GM21576 (cell line): ENCODE data around the gene TPO.
"Not testable (repeated sequence)": the region's sequence is repeated elsewhere in the genome, so short reads cannot be mapped to it uniquely, and the experiment has no call there.

Source experiments
- ATAC-seq: cut with Tn5 transposase; IDR thresholded peaks from one replicate; pipeline ENCODE4 v1.9.1; 2021; ENCODE audit warnings: mild to moderate bottlenecking, moderate library complexity; ENCODE audit not compliant: unreplicated experiment

TPO gene

DNA sequence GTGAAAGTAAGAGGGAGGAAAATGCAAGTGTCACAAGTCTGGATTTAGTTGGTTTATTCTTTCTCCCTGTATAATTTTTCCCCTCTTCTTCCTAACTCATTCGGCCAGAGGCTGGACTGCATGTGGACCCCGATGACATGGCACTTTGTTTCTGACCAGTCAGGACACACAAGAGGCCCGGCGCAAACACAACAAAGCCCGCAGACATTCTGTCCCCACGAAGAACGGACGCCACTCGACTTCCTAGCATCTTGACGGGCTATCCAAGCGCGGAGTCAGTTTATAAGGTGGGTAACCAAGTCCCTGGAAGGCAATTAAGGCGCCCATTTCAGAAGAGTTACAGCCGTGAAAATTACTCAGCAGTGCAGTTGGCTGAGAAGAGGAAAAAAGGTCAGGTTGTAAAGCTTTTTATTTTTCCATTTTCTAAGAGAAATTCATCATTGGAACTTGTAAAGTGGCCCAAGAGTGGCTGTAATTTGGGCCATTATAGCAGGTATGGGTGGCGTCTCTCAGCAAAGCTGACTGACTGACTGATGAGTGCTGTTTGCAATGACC is at the start of gene TPO:
TSS of gene TPO (plus strand) at position 308 of the 555 bp plus-strand sequence. CDS start 946 bp downstream, outside the sequence.
- no peak for ATAC-seq

DNA sequence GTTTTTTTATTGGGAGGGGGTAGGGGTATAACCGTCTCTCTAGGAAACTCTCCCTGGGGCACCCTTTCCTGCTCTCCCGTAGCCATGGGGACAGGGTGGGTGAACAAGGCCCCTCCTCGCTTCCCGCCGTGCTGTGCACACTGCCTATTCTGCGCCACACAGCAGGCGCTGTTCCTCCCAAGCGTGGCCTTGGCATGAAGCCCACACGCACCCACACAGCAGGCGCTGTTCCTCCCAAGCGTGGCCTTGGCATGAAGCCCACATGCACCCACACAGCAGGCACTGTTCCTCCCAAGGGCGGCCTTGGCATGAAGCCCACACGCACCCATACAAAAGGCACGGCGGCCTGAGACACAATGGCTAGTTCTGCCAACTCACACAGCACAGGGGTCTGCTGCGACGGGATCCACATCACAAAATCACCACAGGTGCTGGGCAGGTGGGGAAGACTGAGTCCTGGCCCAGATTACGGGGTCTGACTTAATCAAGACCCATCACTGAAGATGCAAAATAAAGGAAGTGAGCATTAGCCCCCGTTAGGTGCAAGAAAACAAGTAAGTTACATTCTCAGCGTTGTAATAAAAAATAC is 46.6 kb upstream of the TPO start:
- no peak for ATAC-seq

DNA sequence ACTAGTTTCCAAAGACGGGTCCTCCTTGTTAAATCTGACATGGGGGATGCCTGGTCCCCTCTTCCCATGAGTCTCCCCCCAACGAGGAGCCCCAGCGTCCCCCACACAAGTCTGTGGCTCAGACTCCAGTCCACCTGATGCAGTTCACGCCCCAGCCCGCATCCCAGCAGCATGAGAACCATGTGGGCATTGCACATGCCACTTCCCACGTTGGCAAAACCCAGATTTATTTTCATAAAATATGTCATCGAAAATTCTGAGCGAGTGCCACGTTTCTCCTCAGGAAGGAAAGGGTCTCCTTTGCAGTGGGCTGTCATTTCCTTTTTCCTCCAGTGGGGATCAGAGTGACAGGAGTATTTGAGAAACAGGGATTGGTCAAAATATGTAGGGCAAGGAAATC is 45.7 kb upstream of the TPO start:
- ATAC-seq = no peak

DNA sequence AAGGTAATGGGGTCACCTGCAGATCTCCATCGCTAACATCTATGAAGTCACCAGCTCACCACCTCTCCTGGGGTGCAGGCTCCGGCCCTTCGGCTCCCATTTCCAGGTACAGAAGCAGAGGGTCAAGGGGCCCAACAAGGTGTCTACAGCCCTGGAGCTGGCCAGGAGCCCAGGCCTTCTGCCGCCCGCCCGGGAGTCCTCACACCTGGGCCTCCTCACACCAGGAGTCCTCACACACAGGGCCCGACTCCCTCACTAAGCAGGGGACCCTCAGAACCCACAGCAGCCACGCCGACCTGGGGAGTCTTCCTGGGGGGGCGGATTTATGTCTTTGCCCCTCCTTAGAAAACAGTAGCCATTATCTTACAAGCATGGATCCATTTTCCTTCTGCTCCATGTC is 43.4 kb upstream of the TPO start:
- no peak for ATAC-seq

DNA sequence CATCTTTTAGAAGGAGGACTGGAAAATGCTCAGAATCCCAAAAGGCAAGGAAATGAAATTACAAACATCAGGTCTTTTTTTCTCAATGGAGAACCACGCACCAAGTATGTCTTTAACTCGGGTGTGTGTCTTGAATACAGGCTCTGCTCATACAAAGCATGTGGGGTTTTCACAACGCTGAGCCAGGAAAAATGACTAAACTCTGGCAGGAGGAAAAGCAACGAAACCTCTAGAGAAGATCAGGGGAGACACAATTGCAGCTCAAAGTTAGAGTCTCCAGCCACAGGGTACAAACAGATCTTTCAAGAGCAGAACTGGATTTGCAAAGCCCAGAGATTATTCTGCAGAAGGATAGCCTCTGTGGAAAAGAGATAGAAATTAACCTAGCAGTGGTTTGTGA is 42.8 kb upstream of the TPO start:
- ATAC-seq = no peak

DNA sequence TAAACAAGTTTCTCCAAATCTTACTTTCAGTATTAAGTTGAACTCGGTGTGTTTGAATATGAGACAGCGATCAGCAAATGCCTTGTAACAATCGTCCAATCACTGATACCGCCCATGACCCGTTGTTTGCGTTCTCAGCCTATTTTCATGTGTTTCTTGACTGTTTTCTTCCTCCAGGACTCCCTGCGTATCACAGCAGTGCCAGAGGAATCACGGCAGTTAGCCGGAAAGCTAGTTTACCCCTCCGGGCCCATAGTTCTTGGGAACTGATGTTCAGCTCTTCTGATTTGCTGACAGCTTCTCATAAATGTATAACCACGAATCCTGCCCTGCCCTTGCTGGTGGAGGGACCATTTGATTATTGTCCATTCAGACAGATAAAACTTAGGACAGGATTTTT is 42.2 kb upstream of the TPO start:
- ATAC-seq = no peak

DNA sequence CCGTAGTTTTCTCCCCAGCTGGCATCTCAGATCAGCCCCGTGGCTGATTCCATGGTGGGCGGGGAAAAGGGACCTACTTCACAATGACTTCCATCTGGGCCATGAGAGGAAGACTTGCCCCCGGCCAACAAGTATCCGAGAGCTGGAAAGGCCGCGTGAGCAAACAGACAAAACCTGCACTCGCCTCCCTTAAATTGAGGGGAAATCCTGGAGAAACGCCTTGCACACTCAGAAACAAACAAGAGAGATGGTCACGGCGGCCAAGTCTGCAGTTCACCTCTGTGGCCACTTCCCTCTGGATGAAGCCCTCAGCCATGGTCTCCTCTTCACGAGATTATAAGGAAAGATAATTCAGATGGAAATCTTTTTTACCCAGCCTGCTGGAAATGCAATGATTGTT is 39.4 kb upstream of the TPO start:
- no peak for ATAC-seq

DNA sequence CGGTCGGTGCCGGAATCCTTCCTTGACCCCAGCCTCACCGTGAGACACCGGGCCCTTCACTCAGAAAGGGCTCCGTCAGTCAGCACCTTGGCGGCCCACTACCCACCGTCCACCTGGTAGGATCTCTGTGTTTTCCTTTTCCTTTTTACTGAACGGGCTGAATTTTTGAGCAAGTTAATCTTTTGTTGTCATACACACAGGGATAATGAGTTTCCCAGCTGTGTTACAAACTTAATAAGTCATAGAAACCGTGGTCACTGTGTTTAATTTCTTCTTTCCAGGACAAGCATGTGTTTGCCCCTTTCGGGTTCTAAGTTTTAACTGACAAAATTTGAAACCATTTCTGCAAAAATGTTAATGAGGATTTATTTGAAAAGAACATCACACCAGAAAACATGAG is 39.0 kb upstream of the TPO start:
- ATAC-seq = no peak

DNA sequence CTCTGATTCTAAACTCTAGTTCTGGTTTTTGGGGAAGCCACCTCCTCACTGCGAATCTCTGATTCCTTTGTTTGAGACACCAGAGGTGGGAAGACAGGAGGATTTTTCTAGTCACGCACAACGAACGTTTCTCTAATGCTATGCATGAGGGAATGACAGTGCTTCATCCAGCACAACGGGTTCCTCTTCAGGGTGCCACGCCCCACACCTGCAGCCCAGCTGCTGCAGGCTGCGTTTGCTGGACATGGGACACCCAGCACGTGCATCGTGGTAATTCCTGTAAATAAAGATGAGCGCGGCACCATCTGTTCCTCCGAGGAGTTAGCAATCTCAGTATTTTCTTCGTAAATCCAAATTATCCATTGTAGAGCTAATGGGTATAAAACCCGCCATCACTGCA is 37.5 kb upstream of the TPO start:
- ATAC-seq = no peak

DNA sequence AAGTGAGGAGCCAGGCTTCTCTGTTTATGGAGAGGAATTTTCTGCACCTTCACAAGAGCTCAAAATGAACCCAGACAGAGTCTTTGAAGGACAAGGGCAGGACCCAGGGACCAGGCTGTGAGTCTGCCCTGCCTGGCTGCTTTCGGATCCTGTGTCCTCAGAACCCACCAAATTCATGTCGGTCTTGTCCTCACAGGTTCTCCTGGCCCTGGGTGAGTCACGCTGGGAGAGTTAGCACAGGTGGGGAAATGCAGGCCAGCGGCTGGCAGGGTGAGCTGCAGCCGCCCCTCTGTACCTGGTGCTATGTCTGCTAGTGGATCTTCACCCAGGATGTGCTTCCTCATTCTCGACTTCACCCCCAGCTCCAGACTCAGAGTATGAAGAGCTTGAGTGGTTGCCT is 35.8 kb upstream of the TPO start:
- no peak for ATAC-seq

DNA sequence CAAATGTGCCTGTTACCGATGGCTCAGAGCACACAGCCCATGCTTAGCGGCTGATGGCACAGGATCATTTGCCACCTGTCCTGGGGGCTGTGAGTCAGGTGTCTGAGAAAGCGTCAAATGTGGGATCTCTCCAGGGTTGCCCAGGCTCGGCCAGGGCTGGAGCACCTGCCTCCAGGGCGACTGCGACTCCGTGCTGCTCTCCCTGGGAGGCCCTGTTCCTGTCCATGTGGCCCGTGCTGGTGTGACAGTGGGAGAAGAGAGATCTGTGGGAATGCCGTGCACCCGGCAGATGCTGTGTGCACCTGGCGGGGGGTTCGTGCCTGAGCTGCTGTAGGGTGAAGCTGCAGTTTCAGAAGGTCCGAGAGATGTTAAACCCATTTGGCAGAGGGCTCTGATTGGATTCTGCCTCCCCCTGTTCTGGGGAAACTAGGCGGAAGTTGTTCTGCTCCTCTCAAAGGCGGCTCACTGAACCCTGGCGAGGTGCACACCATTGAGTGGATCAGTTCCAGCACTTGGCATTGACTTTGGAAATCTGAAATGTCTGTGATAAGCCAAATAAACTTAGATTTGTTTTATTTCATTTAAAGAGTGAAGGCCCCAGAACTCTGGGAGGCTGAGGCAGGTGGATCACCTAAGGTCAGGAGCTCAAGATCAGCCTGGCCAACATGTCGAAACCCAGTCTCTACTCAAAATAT is 34.7 kb upstream of the TPO start:
- ATAC-seq = no peak

DNA sequence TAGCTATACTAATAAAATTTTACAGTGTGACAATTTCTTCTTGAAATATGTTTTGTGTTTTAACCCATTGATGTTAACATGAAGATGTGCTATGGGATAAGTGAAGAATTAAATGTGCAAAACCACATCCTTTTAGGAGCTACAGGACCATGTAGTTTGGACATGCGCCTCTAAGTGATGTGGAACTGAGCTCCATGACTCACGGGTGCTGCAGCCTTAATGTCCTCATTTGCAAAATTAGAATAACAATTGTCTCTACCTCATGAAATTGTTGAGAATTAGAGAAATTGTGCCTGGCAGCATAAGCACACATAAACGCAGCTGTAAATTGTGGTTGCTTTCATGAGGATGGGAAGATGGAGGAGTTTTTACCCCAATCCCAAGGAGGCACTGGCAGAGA is 31.6 kb upstream of the TPO start:
- ATAC-seq = no peak

DNA sequence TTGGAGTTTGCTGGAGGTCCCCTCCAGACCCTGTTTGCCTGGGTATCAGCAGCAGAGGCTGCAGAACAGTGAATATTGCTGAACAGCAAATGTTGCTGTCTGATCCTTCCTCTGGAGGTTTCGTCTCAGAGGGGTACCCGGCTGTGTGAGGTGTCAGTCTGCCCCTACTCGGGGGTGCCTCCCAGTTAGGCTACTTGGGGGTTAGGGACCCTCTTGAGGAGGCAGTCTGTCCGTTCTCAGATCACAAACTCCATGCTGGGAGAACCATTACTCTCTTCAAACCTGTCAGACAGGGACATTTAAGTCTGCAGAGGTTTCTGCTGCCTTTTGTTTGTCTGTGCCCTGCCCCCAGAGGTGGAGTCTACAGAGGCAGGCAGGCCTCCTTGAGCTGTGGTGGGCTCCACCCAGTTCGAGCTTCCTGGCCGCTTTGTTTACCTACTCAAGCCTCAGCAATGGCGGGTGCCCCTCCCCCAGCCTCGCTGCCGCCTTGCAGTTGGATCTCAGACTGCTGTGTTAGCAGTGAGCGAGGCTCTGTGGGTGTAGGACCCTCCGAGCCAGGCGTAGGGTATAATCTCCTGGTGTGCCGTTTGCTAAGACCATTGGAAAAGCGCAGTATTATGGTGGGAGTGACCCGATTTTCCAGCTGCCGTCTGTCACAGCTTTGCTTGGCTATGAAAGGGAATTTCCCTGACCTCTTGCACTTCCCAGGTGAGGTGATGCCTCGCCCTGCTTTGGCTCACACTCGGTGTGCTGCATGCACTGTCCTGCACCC is 25.1 kb upstream of the TPO start:
- ATAC-seq = not testable (repeated sequence)

DNA sequence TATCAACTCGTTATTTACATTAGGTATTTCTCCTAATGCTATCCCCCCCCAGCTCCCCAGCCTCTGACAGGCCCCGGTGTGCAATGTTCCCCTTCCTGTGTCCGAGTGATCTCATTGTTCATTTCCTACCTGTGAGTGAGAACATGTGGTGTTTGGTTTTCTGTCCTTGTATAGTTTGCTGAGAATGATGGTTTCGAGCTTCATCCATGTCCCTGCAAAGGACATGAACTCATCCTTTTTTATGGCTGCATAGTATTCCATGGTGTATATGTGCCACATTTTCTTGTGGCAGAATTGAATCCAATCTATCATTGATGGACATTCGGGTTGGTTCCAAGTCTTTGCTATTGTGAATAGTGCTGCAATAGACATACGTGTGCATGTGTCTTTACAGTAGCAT is 23.1 kb upstream of the TPO start:
- not testable (repeated sequence) for ATAC-seq

DNA sequence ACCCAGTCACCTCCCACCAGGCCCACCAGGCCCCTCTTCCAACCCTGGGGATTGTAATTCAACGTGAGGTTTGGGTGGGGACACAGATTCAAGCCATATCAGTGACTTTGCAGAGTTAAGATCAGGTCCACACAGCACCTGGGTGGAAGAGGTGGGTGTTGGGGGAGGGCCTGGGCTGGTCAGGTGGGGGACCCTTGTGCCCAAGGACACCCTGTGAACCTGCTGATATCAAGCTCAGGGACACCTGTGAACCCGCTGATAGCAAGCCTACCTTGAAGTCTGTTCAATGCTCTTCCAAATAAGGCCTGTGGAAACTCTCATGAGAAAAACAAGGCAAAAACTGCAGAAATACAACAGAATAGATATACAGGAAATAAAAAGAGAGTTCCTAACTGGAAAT is 19.9 kb upstream of the TPO start:
- ATAC-seq = no peak

DNA sequence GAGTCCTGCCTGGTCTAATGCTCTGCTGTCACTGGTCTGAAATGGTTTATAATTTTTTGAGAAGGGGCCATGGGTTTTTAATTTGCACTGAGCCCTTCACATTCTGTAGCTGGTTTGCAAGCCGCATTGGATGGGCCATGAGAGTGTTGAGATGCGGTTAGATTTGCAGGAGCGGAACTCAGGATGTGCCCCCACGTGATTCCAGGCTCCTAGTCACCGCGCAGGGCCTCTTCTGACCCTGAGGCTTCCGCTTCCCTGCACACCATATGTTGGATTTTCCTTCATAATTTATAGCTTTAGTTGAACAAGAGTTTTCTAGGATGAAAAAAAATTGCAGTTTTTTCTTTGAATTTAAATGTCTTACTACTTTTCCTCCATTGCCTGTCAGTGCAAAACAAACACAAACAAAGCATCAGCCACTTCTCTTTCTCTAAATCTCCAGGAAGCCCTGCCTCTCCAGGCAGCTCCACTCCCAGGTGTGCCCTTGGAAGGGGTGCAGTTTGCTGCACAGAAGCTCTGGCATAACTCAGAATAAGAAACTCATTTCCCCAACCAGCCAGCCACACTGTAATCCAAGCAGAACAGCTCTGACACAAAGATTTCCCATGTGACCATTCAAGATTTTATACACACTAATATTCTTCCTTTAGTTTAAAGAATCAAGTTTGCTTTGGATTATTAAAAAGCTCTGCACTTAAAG is 18.4 kb upstream of the TPO start:
- no peak for ATAC-seq

DNA sequence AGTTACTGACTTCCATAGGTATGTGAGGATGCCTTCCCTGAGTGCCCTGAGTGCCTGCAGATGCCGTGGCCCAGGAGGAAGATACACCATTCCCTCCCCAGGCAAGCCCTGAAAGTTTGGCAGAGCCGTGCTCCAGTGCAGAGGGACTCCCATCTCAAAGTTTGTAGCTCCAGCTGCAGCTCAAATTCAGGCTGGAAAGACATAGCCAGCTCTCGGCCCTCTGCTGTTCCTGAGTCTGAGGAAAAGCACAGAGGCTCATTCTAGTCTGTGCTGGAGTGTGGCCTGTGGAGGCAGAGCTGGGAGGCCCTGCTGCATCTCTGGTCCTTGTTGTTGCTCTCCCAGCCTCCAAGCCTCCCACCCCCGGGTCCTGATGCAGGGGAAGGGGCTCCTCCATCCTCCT is 15.9 kb upstream of the TPO start:
- ATAC-seq = no peak

DNA sequence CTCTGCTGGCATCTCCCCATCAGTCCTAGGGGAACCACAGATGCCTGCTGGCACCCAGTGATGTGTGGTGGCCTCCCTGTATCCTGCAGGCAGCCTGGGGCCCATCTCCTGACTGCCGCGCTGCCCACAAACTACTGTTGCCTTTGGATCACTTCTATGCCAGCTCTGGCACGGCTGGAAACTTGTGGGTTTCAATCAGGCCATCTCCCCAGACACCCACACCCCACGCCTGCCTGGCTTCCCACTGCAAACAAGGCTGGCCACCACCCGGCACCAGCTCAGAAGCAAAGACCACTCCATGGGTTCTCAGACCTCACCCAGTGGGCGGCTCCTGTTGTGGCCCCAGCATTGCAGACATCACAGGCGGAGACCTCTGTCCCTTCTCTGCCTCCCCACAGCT is 15.1 kb upstream of the TPO start:
- no peak for ATAC-seq

DNA sequence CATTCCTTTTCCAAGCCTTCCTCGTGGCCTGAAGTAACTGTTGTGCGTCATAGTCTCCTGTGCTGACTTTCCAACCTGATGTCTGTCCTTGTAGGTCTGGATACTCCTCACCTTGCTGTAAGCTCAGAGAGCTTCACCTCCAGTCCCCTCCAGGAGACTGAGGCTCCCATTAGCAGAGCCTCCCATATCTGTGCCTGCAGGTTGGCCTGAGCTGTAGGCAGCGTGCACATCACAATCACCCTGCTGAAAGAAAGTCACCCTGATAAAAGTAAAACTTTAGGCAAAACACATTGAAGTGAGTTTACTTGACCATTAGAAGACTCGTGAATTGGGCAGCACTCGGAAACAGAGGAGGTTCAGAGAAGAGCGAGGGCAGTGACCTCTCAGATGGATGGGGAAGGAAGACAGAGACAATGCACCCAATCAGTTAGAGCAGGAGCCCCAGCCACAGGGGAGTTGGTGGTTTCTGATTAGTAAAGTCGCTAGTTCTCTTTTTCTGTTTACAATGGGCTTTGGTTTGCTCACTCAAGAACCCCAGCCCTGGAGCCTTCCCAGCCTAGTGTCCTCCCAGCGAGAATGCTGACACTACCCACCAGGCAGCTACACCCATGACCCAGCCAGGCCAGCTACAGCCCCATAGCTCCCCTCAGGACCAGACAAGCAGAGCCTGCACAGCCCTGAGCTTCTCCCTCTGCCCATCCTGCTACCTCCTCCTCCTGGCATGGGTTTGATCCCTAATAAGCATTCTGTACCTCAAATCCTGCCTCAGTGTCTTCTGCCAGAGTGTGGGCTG is 12.1 kb upstream of the TPO start:
- ATAC-seq = no peak

DNA sequence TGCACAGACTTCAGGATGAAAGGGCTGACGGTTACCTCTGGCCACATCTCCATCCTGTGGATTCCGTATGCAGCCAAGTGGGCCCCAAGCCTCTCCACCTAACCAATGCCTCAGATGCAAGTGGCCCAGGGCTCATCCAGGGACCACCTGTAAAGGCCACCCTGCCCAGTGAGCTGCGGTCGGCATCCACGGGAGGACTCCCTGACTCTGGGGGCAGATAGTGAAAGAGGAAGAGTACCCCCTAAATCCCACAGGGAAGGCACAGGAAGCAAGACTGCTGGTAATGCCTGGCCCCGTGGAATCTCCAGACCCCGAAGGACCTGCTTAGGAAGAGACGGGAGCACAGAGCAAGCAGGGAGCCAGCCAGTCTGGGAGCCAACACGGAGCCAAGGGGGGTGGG is 11.2 kb upstream of the TPO start:
- ATAC-seq = no peak

DNA sequence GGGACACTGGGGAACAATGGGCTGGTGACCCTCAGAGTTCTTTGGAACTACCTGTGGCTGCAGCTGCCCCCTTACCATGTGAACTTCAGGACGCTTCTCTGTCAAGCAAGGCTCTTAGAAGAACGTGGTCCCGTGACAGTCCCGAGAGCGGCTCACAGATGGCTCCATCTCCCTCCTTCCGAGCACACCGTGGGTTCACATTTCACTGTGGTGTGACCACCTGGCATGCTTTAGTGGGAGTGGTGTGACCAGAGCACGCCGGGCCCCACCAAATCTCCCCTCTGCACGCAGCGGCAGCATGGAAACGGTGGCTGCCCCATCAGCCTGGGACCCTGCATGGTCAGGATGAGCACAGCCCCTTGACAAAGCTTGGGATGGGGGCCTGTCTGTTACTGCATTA is 9.7 kb upstream of the TPO start:
- no peak for ATAC-seq
